Upper lobe of right lung (tissue), 1 donor: ENCODE data around the gene FAM174A. TPM values are rescaled to one million over a fixed set of nuclear protein-coding genes. Genes with fewer than 3 reads are reported as not detected.

ENCODE experiments used
- ATAC-seq: fragments of 200-7000 bp; cut with Tn5 transposase; one replicate; pipeline ENCODE4 v1.9.1; 2020; ENCODE audit warnings: mild to moderate bottlenecking, moderate library complexity
- DNase-seq: peaks from one replicate; pipeline ENCODE4 v3.0.0-alpha.2; 2020
- H3K27ac ChIP-seq: fragments of 200-600 bp; one replicate; pipeline ENCODE4 v1.8.0; 2022
- H3K27me3 ChIP-seq: fragments of 200-600 bp; one replicate; pipeline ENCODE4 v1.8.0; 2022; ENCODE audit warnings: mild to moderate bottlenecking
- H3K36me3 ChIP-seq: fragments of 200-600 bp; one replicate; pipeline ENCODE4 v1.8.0; 2022
- H3K4me1 ChIP-seq: fragments of 200-600 bp; one replicate; pipeline ENCODE4 v1.8.0; 2022
- H3K4me3 ChIP-seq: fragments of 200-600 bp; one replicate; pipeline ENCODE4 v1.8.0; 2022; ENCODE audit warnings: mild to moderate bottlenecking
- H3K9me3 ChIP-seq: fragments of 200-600 bp; one replicate; pipeline ENCODE4 v1.8.0; 2022
- CTCF ChIP-seq: fragments of 200-600 bp; IDR thresholded peaks from one replicate; pipeline ENCODE4 v1.8.0; 2022; ENCODE audit warnings: antibody characterized with exemption
- intact Hi-C: fragments of 100-400 bp; cut with DNase I; formaldehyde crosslinking; loops from one replicate; pipeline ENCODE4 v1.11.0; 2022
- total RNA-seq: library from RNA; stranded (reverse); fragmentation: NEBNext Ultra II Directional; extraction: Animal tissue kit (Norgen Biotek cat#: 25700); gene quantifications from one replicate; pipeline ENCODE4 v1.2.1, GENCODE V29; 2021
- donor health status: DM: no; HTN: yes; CAD: no; lungs with severe emphysema.

FAM174A gene
- total RNA-seq, 1 donor from 2014 or later, result 21.7 TPM

GRCh38 chr5:100634937-100635534 is 99.9 kb downstream of the FAM174A start:
- intact Hi-C loops, result no loop called here
- Histone ChIP-seq H3K27ac (no peak overlapping the region), H3K36me3 (no peaks in the 10 kb centered on the region), H3K4me1 (no peaks in the 10 kb centered on the region), H3K9me3 (no peaks in the 10 kb centered on the region), H3K27me3 (no peaks in the 10 kb centered on the region), H3K4me3 (no peak overlapping the region)
- DNase-seq, result no peak
- TF ChIP-seq CTCF, result no peak
- no peak for ATAC-seq
